Measurements from ENCODE around the gene ODF2.

The ODF2 gene

DNA sequence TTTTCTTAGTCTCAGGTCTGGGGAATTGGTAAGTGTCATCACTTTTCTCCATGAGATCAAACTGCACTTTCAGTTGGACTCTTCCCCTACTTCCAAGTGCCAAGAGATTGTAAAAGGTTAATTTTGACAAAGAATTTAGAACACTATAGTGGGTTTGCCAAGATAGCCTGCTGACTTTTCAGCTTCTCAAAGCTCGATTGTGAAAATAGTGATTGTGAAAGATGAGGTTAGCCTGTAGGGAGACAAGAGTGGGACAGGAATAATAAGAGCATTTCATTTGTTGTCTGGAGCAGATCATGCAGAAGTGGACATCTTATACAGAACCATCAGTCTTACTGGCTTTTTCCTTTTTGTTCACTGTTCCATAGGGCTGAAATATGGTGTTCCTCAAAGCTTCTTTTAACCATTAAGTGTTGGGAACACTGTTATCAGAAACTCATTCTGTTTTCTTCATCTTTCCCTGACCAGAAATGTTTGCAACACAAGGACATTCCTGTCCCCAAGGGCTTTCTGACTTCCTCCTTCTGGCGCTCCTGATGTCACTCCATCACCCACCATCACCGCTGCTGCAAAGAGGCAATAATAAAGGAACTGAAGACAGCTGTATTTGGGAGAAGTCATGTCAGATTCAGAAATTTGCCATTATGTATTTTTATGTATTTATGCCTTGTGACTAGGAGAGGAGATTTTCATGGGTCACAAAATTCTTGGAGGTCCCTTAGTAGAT, 85.0 kb downstream of the ODF2 start:
- no peak for DNase-seq

- no peak for DNase-seq
These were observed 90.7 kb downstream of the ODF2 start for GRCh38 chr9:128546504-128546903.

- no peak for DNase-seq
These were observed 93.1 kb downstream of the ODF2 start for GRCh38 chr9:128548876-128549275.

DNA sequence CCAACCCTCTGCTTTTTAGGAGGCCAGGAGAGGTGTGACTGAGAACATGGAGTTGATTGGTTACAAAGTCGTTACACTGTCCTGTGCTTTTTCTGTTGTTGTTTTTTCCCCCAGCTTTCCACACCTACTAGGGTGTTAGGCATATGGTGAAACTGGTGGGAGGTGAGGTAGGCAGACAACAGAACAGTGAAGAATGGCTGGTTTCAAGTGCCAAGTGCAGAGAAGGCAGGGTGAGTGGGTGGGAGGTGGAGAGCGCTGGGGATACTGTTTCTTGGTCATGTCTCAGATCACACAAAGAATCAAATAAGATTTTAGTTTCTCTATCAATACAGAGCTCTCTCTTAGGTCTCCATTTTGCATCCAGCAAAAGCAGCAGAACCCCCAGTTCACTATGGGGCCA, 94.4 kb downstream of the ODF2 start:
- DNase-seq: no peak
